GM12892 (cell line): ENCODE results near the gene GRHL1.

Experiments used
- POLR2A ChIP-seq: IDR thresholded peaks from 2 replicates; pipeline ENCODE4 v1.6.1; 2011; ENCODE audit warnings: low read depth, low read length, control low read depth
- POLR2AphosphoS5 ChIP-seq: IDR thresholded peaks from 2 replicates; pipeline ENCODE4 v1.6.1; 2011; ENCODE audit warnings: low read depth, low read length, control low read depth

DNA sequence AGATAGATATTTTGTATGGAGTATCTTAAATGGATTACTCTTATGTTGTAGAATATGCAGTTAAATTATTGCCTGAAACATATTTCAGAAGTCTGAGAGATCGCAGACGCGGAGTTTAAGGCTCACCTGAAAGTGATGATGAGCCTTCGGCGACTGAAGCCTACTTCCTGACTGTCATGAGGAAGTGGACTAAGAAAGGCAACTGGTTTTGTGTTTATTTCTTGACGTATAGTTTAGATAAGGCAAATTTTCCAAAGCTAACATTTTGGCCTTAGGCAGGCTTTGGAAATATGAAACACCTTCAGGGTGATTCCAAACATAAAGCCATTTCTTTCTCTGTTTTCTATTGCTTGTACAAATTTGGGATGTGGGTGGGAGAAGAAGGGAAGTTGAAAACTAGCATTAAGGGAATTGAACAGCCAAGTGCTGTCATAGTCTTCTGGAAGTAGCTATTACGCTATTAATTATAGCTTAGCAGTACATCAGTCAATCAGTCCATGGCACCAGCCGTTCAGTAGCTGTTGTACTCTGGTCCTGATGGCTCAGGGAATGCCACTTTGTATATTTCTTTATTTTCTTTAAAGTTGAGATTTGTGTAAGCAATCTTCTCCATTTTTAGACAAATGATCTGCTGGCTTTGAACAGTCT is 1.5 kb downstream of the GRHL1 start:
- TF ChIP-seq POLR2A (no peak), POLR2AphosphoS5 (no peak)
